H9 (cell line): ENCODE data around the gene MEFV. TPM values are rescaled to one million over a fixed set of nuclear protein-coding genes. Genes with fewer than 3 reads are reported as not detected.

Experiments used
- DNase-seq: peaks from one replicate; pipeline ENCODE4 v3.0.0-alpha.2; 2017
- H2AFZ ChIP-seq: one replicate; pipeline ENCODE4 v1.6.1; 2013; ENCODE audit warnings: mild to moderate bottlenecking, low read length, control low read depth, moderate library complexity
- H2AK5ac ChIP-seq: 2 replicates; pipeline ENCODE4 v1.6.1; 2013; ENCODE audit warnings: low read length, control low read depth, mixed read lengths; ENCODE audit not compliant: insufficient read length
- H2BK120ac ChIP-seq: one replicate; pipeline ENCODE4 v1.6.1; 2013; ENCODE audit warnings: low read depth, mild to moderate bottlenecking, low read length, control low read depth, inconsistent platforms; ENCODE audit not compliant: poor library complexity, severe bottlenecking
- H2BK12ac ChIP-seq: 2 replicates; pipeline ENCODE4 v1.6.1; 2013; ENCODE audit warnings: low read length, control low read depth, mixed read lengths, low read depth; ENCODE audit not compliant: insufficient read length
- H2BK15ac ChIP-seq: 2 replicates; pipeline ENCODE4 v1.6.1; 2013; ENCODE audit warnings: low read depth, low read length, control low read depth
- H2BK20ac ChIP-seq: one replicate; pipeline ENCODE4 v1.6.1; 2013; ENCODE audit warnings: low read depth, mild to moderate bottlenecking, low read length, control low read depth, inconsistent platforms; ENCODE audit not compliant: poor library complexity, severe bottlenecking
- H2BK5ac ChIP-seq: 2 replicates; pipeline ENCODE4 v1.6.1; 2013; ENCODE audit warnings: low read length, control low read depth, mixed read lengths; ENCODE audit not compliant: insufficient read length
- H3K14ac ChIP-seq: 2 replicates; pipeline ENCODE4 v1.6.1; 2013; ENCODE audit warnings: low read length, control low read depth; ENCODE audit not compliant: insufficient read depth
- H3K18ac ChIP-seq: 2 replicates; pipeline ENCODE4 v1.6.1; 2013; ENCODE audit warnings: low read depth, mild to moderate bottlenecking, mixed read lengths, low read length, control low read depth; ENCODE audit not compliant: insufficient read length
- H3K23ac ChIP-seq: 2 replicates; pipeline ENCODE4 v1.6.1; 2013; ENCODE audit warnings: low read length, control low read depth, mixed read lengths, low read depth; ENCODE audit not compliant: insufficient read length
- H3K23me2 ChIP-seq: 2 replicates; pipeline ENCODE4 v1.6.1; 2013; ENCODE audit warnings: low read depth, mild to moderate bottlenecking, mixed read lengths, low read length, control low read depth; ENCODE audit not compliant: insufficient read length, poor library complexity, severe bottlenecking
- H3K27ac ChIP-seq: 2 replicates; pipeline ENCODE4 v1.5.1; 2013; ENCODE audit warnings: low read length, control low read depth, mixed read lengths, low read depth; ENCODE audit not compliant: insufficient read length
- H3K27me3 ChIP-seq: 2 replicates; pipeline ENCODE4 v1.6.1; 2013; ENCODE audit warnings: low read length, control low read depth, inconsistent platforms; ENCODE audit not compliant: insufficient read depth
- H3K4ac ChIP-seq: 2 replicates; pipeline ENCODE4 v1.6.1; 2013; ENCODE audit warnings: low read depth, mild to moderate bottlenecking, control low read depth, inconsistent platforms, low read length, moderate library complexity
- H3K4me1 ChIP-seq: 2 replicates; pipeline ENCODE4 v1.6.1; 2013; ENCODE audit warnings: low read length, control low read depth, inconsistent platforms; ENCODE audit not compliant: insufficient read depth
- H3K4me2 ChIP-seq: 2 replicates; pipeline ENCODE4 v1.6.1; 2013; ENCODE audit warnings: low read length, control low read depth, mixed read lengths; ENCODE audit not compliant: insufficient read length, insufficient read depth
- H3K56ac ChIP-seq: 2 replicates; pipeline ENCODE4 v1.6.1; 2013; ENCODE audit warnings: low read depth, mild to moderate bottlenecking, mixed read lengths, low read length, control low read depth; ENCODE audit not compliant: insufficient read length
- H3K79me1 ChIP-seq: 2 replicates; pipeline ENCODE4 v1.6.1; 2013; ENCODE audit warnings: low read depth, mild to moderate bottlenecking, moderate library complexity, low read length, control low read depth, inconsistent platforms; ENCODE audit not compliant: insufficient read depth, poor library complexity, severe bottlenecking
- H3K79me2 ChIP-seq: 2 replicates; pipeline ENCODE4 v1.6.1; 2013; ENCODE audit warnings: low read length, control low read depth, inconsistent platforms; ENCODE audit not compliant: insufficient read depth
- H3K9ac ChIP-seq: 2 replicates; pipeline ENCODE4 v1.6.1; 2013; ENCODE audit warnings: low read length, control low read depth, mixed read lengths; ENCODE audit not compliant: insufficient read length; ENCODE audit errors: extremely low read depth
- H3K9me3 ChIP-seq: one replicate; pipeline ENCODE4 v1.6.1; 2013; ENCODE audit warnings: low read depth, low read length, inconsistent platforms; ENCODE audit not compliant: control insufficient read depth
- H3T11ph ChIP-seq: one replicate; pipeline ENCODE4 v1.6.1; 2013; ENCODE audit warnings: mild to moderate bottlenecking, low read length, control low read depth, inconsistent platforms
- H4K20me1 ChIP-seq: one replicate; pipeline ENCODE4 v1.6.1; 2013; ENCODE audit not compliant: control insufficient read depth, insufficient read length, insufficient read depth
- H4K5ac ChIP-seq: 2 replicates; pipeline ENCODE4 v1.6.1; 2013; ENCODE audit warnings: low read depth, mild to moderate bottlenecking, mixed read lengths, low read length, control low read depth; ENCODE audit not compliant: insufficient read length
- H4K8ac ChIP-seq: replicated peaks from 2 replicates; pipeline ENCODE4 v1.6.1; 2013; ENCODE audit warnings: low read length, control low read depth, mixed read lengths, low read depth; ENCODE audit not compliant: insufficient read length
- H4K91ac ChIP-seq: 2 replicates; pipeline ENCODE4 v1.6.1; 2013; ENCODE audit warnings: low read depth, mild to moderate bottlenecking, moderate library complexity, mixed read lengths, low read length, control low read depth; ENCODE audit not compliant: insufficient read length
- H3K27ac Mint-ChIP-seq, 3 experiments: 2 replicates in 2 of 3; 3 replicates in 1 of 3; pipeline ENCODE4 v1.8.0; 2020 to 2021; ENCODE audit warnings: mixed read lengths in 3 of 3, mild to moderate bottlenecking in 1 of 3, moderate library complexity in 1 of 3
- H3K27me3 Mint-ChIP-seq: 2 replicates; pipeline ENCODE4 v1.8.0; 2021; ENCODE audit warnings: low read depth, mild to moderate bottlenecking, moderate library complexity, mixed read lengths
- H3K36me3 Mint-ChIP-seq, 3 experiments: 2 replicates in 2 of 3; 3 replicates in 1 of 3; pipeline ENCODE4 v1.8.0; 2020 to 2021; ENCODE audit warnings: low read depth in 3 of 3, mixed read lengths in 3 of 3; ENCODE audit not compliant: insufficient read depth in 1 of 3
- H3K4me1 Mint-ChIP-seq, 2 experiments: 2 replicates each; pipeline ENCODE4 v1.8.0; 2020; ENCODE audit warnings: mixed read lengths in 2 of 2
- H3K4me3 Mint-ChIP-seq, 2 experiments: 2 replicates in 1 of 2; 3 replicates in 1 of 2; pipeline ENCODE4 v1.8.0; 2020 to 2021; ENCODE audit warnings: mild to moderate bottlenecking in 2 of 2, mixed read lengths in 2 of 2, moderate library complexity in 1 of 2
- H3K9me3 Mint-ChIP-seq, 2 experiments: 2 replicates in 1 of 2; 3 replicates in 1 of 2; pipeline ENCODE4 v1.8.0; 2020; ENCODE audit warnings: mild to moderate bottlenecking in 2 of 2, mixed read lengths in 2 of 2, moderate library complexity in 1 of 2
- WGBS: extraction: QIAGEN DNeasy Blood & Tissue Kit; methylation state at CpG from one replicate; pipeline ENCODE4 v1.1.7; 2013; ENCODE audit warnings: missing lambda C conversion rate, low lambda C conversion rate, mixed read lengths; ENCODE audit not compliant: insufficient read length; ENCODE audit errors: extremely low coverage; 5-methylcytosine and 5-hydroxymethylcytosine counted together
- total RNA-seq: library from RNA; stranded (reverse); gene quantifications from 2 replicates; pipeline ENCODE4 v1.2.1, GENCODE V29; 2021
- TF ChIP-seq, protein P1 (sequence below): fragments of 200-600 bp; sonication (generic); conservative IDR thresholded peaks from 3 replicates; pipeline ENCODE4 v1.8.0; 2021; ENCODE audit warnings: antibody characterized with exemption, mild to moderate bottlenecking

Gene MEFV
- total RNA-seq, 1 experiment from 2014 or later: not detected

DNA sequence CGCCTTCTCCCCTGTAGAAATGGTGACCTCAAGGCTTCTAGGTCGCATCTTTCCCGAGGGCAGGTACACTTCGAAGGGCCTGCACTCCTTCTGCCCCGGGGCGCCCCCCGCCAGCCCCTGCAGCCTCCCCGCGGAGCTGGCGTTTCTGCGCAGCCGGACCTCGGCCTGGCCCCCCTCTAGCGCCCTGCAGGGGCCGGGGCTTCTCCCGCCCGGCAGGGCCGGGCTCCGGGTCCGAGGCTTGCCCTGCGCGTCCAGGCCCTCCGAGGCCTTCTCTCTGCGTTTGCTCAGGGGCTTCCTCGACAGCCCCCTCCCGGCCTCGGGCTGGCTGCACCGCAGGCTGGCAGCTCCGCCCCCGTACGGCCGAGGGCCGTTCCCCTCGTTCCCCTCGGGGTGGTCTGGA lies 2.1 kb downstream of the MEFV start:
- H3K4me2 ChIP-seq: no peak overlapping the region
- TF ChIP-seq, protein P1, sequence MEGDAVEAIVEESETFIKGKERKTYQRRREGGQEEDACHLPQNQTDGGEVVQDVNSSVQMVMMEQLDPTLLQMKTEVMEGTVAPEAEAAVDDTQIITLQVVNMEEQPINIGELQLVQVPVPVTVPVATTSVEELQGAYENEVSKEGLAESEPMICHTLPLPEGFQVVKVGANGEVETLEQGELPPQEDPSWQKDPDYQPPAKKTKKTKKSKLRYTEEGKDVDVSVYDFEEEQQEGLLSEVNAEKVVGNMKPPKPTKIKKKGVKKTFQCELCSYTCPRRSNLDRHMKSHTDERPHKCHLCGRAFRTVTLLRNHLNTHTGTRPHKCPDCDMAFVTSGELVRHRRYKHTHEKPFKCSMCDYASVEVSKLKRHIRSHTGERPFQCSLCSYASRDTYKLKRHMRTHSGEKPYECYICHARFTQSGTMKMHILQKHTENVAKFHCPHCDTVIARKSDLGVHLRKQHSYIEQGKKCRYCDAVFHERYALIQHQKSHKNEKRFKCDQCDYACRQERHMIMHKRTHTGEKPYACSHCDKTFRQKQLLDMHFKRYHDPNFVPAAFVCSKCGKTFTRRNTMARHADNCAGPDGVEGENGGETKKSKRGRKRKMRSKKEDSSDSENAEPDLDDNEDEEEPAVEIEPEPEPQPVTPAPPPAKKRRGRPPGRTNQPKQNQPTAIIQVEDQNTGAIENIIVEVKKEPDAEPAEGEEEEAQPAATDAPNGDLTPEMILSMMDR: no peak
- H3T11ph ChIP-seq: no peak overlapping the region
- H4K20me1 ChIP-seq: no peaks in the 10 kb centered on the region
- H2AFZ ChIP-seq: no peak overlapping the region
- no peak overlapping the region for H3K27ac Mint-ChIP-seq
- H3K9me3 Mint-ChIP-seq: peaks cover 53 to 64% of the 10 kb centered on the region in 2 experiments
- H3K27me3 ChIP-seq: no peaks in the 10 kb centered on the region
- H3K4ac ChIP-seq: no peak overlapping the region
- WGBS: no CpG with 5 or more reads among the region's 35 CpGs
- H3K79me2 ChIP-seq: no peaks in the 10 kb centered on the region
- no peak overlapping the region for H3K56ac ChIP-seq
- H2BK5ac ChIP-seq: no peak overlapping the region
- no peak overlapping the region for H4K5ac ChIP-seq
- peaks cover 25% of the 10 kb centered on the region for H3K27me3 Mint-ChIP-seq
- no peak overlapping the region for H3K4me3 Mint-ChIP-seq
- H3K18ac ChIP-seq: no peak overlapping the region
- no peak overlapping the region for H4K91ac ChIP-seq
- H3K4me1 Mint-ChIP-seq: no peaks in the 10 kb centered on the region
- H3K4me1 ChIP-seq: no peaks in the 10 kb centered on the region
- H2AK5ac ChIP-seq: no peak overlapping the region
- H3K23me2 ChIP-seq: no peaks in the 10 kb centered on the region
- no peak overlapping the region for H2BK120ac ChIP-seq
- H2BK20ac ChIP-seq: no peak overlapping the region
- H3K79me1 ChIP-seq: no peaks in the 10 kb centered on the region
- no peak overlapping the region for H3K14ac ChIP-seq
- H2BK12ac ChIP-seq: no peak overlapping the region
- no peak overlapping the region for H2BK15ac ChIP-seq
- no peak overlapping the region for H3K23ac ChIP-seq
- H3K27ac ChIP-seq: no peak overlapping the region
- peaks cover 7% of the 10 kb centered on the region for H3K9me3 ChIP-seq
- H3K36me3 Mint-ChIP-seq: peaks cover 0 to 7% (median 0%) of the 10 kb centered on the region in 3 experiments; a peak in 2 of 7 replicates
- no peak overlapping the region for H3K9ac ChIP-seq
- DNase-seq: no peak
- no peak overlapping the region for H4K8ac ChIP-seq
